ENCODE results near the gene TBC1D14. TPM values are rescaled to one million over a fixed set of nuclear protein-coding genes. Genes with fewer than 3 reads are reported as not detected.

TBC1D14 gene
- total and polyA plus RNA-seq, 2 of the 4 experiments (the other 2 are of a cell fraction) = 31.7 to 40.7 TPM

- H3K27me3 ChIP-seq (ENCODE audit: control insufficient read depth, insufficient read depth, low read length) = no peaks in the 10 kb centered on the region
- POLR2A ChIA-PET (ENCODE audit: unreplicated experiment) = no interaction called here
- no peak overlapping the region for H3K23ac ChIP-seq (ENCODE audit: low read depth, low read length)
- ATAC-seq (ENCODE audit: low read depth) = no peak
- H4K5ac ChIP-seq (ENCODE audit: low read depth, low read length) = no peak overlapping the region
- H3K9me1 ChIP-seq (ENCODE audit: insufficient read depth, low read length) = peaks cover 24% of the 10 kb centered on the region
- intact Hi-C loops (cut with micrococcal nuclease) = no loop called here
- dilution Hi-C loops (cut with HindIII; ENCODE audit: low sequenced_read_pairs, unreplicated experiment) = no loop called here
- no peaks in the 10 kb centered on the region for H4K20me1 ChIP-seq (ENCODE audit: insufficient read depth, low read length)
- TF ChIP-seq RFX5 (IDR thresholded peaks at IDR 0.05; ENCODE audit: low read depth, low read length) (no peak), BHLHE40 (IDR thresholded peaks at IDR 0.05; ENCODE audit: low read depth, low read length) (no peak), RAD21 (IDR thresholded peaks at IDR 0.05; ENCODE audit: low read length) (no peak), NFE2L2 (IDR thresholded peaks at IDR 0.05; ENCODE audit: low read depth, low read length) (no peak), CHD1 (IDR thresholded peaks at IDR 0.05; ENCODE audit: low read depth, low read length) (no peak), CTCF (conservative IDR thresholded peaks at IDR 0.05; ENCODE audit: low read depth, low read length) (no peak), RCOR1 (IDR thresholded peaks at IDR 0.05; ENCODE audit: insufficient replicate concordance, low read length) (no peak), POLR2A (IDR thresholded peaks at IDR 0.05; ENCODE audit: low read depth, low read length) (no peak), MXI1 (IDR thresholded peaks at IDR 0.05; ENCODE audit: borderline replicate concordance, low read depth, low read length) (no peak), MAFK (IDR thresholded peaks at IDR 0.05; ENCODE audit: low read depth, low read length) (no peak), USF2 (IDR thresholded peaks at IDR 0.05; ENCODE audit: low read depth, low read length) (no peak), MAZ (IDR thresholded peaks at IDR 0.05; ENCODE audit: borderline replicate concordance, low read depth, low read length) (no peak), ELK1 (IDR thresholded peaks at IDR 0.05; ENCODE audit: borderline replicate concordance, low read depth, low read length) (no peak), FOS (IDR thresholded peaks at IDR 0.05; ENCODE audit: low read depth, low read length) (no peak), CEBPB (IDR thresholded peaks at IDR 0.05; ENCODE audit: low read depth, low read length) (no peak), SMC3 (IDR thresholded peaks at IDR 0.05; ENCODE audit: low read depth, low read length) (no peak)
- H2BK20ac ChIP-seq (ENCODE audit: low read depth, low read length) = no peak overlapping the region
- no peak overlapping the region for H3K56ac ChIP-seq (ENCODE audit: extremely low read depth, insufficient read depth, low read length)
- H3K79me1 ChIP-seq (ENCODE audit: low read depth in 1 of 2, low read length in 2 of 2) = peaks cover 20 to 57% of the 10 kb centered on the region in 2 experiments; a peak in 3 of 4 replicates
- H2AK9ac ChIP-seq (replicated peaks; ENCODE audit: low read depth, low read length, poor library complexity) = no peak overlapping the region
- in situ Hi-C loops (cut with MboI; ENCODE audit: low sequenced_read_pairs) = no loop called here
- H2BK120ac ChIP-seq (ENCODE audit: low read depth, low read length) = no peak overlapping the region
- WGBS, 2 experiments (ENCODE audit: extremely low coverage in 2 of 2, insufficient read length in 1 of 2) = 99% methylated on average over 12 of the region's 28 CpGs; no CpG with 5 or more reads in 1 of the 2 experiments
- H3K27ac ChIP-seq (ENCODE audit: insufficient read depth, low read length) = no peak overlapping the region
- H3K18ac ChIP-seq (ENCODE audit: low read depth, low read length) = no peak overlapping the region
- H3K4me2 ChIP-seq (ENCODE audit: low read depth, low read length) = no peak overlapping the region
- H3K4me1 ChIP-seq (ENCODE audit: control insufficient read depth, insufficient read depth, low read length) = peaks cover 11% of the 10 kb centered on the region
- no peak overlapping the region for H4K91ac ChIP-seq (ENCODE audit: insufficient read depth, low read depth, low read length)
- no peaks in the 10 kb centered on the region for H3K9me3 ChIP-seq (ENCODE audit: control insufficient read depth, insufficient read depth, low read length)
- no peak overlapping the region for H3K4ac ChIP-seq (ENCODE audit: low read depth, low read length)
- DNase-seq = no peak
- no peak overlapping the region for H3K9ac ChIP-seq (ENCODE audit: low read depth, low read length)
- no peak overlapping the region for H2AFZ ChIP-seq (replicated peaks; ENCODE audit: low read length, poor library complexity)
- H2BK5ac ChIP-seq (ENCODE audit: low read depth, low read length, poor library complexity, severe bottlenecking) = no peak overlapping the region
- H3K14ac ChIP-seq (replicated peaks; ENCODE audit: low read depth, low read length) = no peak overlapping the region
- H3K4me3 ChIP-seq (ENCODE audit: insufficient read depth, low read depth, low read length) = no peak overlapping the region
- CTCF ChIA-PET = no interaction called here
- no peak overlapping the region for H4K8ac ChIP-seq (ENCODE audit: low read depth in 2 of 2, low read length in 2 of 2)
- H2AK5ac ChIP-seq (ENCODE audit: low read depth, low read length) = no peak overlapping the region
- H3K36me3 ChIP-seq (ENCODE audit: control insufficient read depth, insufficient read depth, low read length) = peaks cover 43% of the 10 kb centered on the region
- BruUV-seq (replicated peaks) = no TSS peak
- H2BK15ac ChIP-seq (ENCODE audit: low read depth, low read length) = no peak overlapping the region
These were observed 115.5 kb downstream of the TBC1D14 start for GRCh38 chr4:7025040-7025602.
